ENCODE measurements around the gene OLFML1. TPM values are rescaled to one million over a fixed set of nuclear protein-coding genes. Genes with fewer than 3 reads are reported as not detected.

OLFML1 gene
- total and polyA plus RNA-seq, 2 of the 13 experiments (the other 11 are each of a cell fraction or from before 2014, with no cell fraction given) = 0.89 to 0.90 TPM

DNA sequence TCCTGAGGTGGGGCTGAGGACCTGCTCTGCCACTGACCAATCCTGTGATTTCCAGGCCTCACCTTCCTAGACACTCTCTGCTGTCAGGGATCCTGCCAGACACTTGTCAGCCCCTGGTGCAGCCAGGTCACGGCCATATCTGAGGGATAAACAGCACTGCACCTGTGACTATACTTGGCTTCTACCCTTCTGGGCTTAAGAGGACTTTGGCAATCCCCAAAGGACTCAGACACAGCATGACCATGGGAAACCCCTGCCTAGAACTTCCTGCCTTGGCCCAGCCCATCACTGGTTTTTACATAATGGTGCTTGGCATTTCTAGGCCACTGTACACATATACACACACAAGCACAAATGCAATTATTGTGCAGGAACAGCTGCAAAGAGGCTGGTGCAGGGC, 11.6 kb upstream of the OLFML1 start (continued):
- TF ChIP-seq NR1H2 (CRISPR knock-in tag; IDR thresholded peaks at IDR 0.05; ENCODE audit: borderline replicate concordance, low read depth) (no peak), MEIS2 (CRISPR knock-in tag; IDR thresholded peaks at IDR 0.05) (no peak)

DNA sequence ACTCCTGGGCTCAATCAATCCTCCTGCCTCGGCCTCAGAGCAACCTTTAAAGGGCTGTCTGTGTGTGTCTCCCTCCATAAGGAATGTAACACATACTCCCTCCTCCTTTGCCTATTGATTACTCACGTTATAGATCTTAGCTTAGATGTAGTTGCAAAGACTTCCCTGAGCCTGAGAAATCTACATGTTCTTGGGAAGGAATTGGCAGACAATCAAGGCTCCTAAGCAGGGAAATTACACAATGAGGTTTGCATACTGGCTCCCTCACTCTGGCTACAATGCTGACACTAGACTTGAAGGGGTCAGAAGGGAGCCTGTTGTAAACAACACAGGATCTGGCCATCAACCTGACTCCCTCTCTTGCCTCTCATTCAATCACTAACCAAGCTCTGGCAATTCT, 5.2 kb upstream of the OLFML1 start:
- ATAC-seq (no peak), DNase-seq (ENCODE audit: low spot score) (no peak), FAIRE-seq (no peak)
- intact Hi-C loops (cut with micrococcal nuclease; ENCODE audit: unreplicated experiment) = no loop called here
- 10% methylated on average over 2 of the region's 2 CpGs for WGBS (ENCODE audit: low lambda C conversion rate)
- Histone ChIP-seq H3K79me2 (ENCODE audit: insufficient read depth, low read length) (no peaks in the 10 kb centered on the region), H3K9me3 (ENCODE audit: low read length) (no peaks in the 10 kb centered on the region), H3K27me3 (ENCODE audit: control insufficient read depth in 1 of 2, insufficient read depth in 2 of 2, low read length in 2 of 2) (peaks cover 1 to 16% of the 10 kb centered on the region in 2 experiments; a peak in 1 of 5 replicates), H3K4me3 (replicated peaks in 1 of 3; ENCODE audit: insufficient read depth in 1 of 3, low read depth in 2 of 3, low read length in 3 of 3) (no peak overlapping the region), H4K20me1 (ENCODE audit: insufficient read depth, low read length) (no peaks in the 10 kb centered on the region), H3K27ac (ENCODE audit: extremely low read length, insufficient read depth, low read length) (no peak overlapping the region), H2AFZ (ENCODE audit: low read length) (no peak overlapping the region), H3K4me1 (ENCODE audit: insufficient read depth, low read length) (0 out of 2 replicates have a peak, but pooled peaks cover 1% of the 10 kb centered on the region), H3K9ac (ENCODE audit: insufficient read depth, low read depth, low read length) (no peak overlapping the region), H3K36me3 (replicated peaks in 1 of 2; ENCODE audit: control insufficient read depth in 1 of 2, insufficient read depth in 2 of 2, low read length in 2 of 2) (no peaks in the 10 kb centered on the region), H3K4me2 (ENCODE audit: low read depth, low read length) (no peak overlapping the region)
- CTCF ChIA-PET (ENCODE audit: low intra/inter-chr PET ratio, low total read pairs) = no interaction called here
- BruUV-seq (replicated peaks) = no TSS peak
- POLR2A ChIA-PET = no interaction called here
- in situ Hi-C loops (cut with HindIII; ENCODE audit: extremely low pct_ligation_motif_present, low pct_unique_long_range_greater_than_20kb) = no loop called here
- TF ChIP-seq ZNF501 (CRISPR knock-in tag; IDR thresholded peaks at IDR 0.05) (no peak), ZNF317 (CRISPR knock-in tag; IDR thresholded peaks at IDR 0.05) (no peak), RFX5 (IDR thresholded peaks at IDR 0.05; ENCODE audit: low read depth, low read length) (no peak), ATAD3A (CRISPR knock-in tag; IDR thresholded peaks at IDR 0.05) (no peak), ZNF577 (CRISPR knock-in tag; IDR thresholded peaks at IDR 0.05; ENCODE audit: borderline replicate concordance, low read depth) (no peak), KMT2A (CRISPR knock-in tag; IDR thresholded peaks at IDR 0.05) (no peak), ZNF496 (CRISPR knock-in tag; IDR thresholded peaks at IDR 0.05; ENCODE audit: insufficient replicate concordance) (no peak), ZNF432 (CRISPR knock-in tag; IDR thresholded peaks at IDR 0.05; ENCODE audit: borderline replicate concordance) (no peak), POLR2AphosphoS5 (IDR thresholded peaks at IDR 0.05; ENCODE audit: low read depth, low read length) (no peak), ARNTL (CRISPR knock-in tag; IDR thresholded peaks at IDR 0.05) (no peak), MTA3 (CRISPR knock-in tag; IDR thresholded peaks at IDR 0.05) (no peak)
- TF ChIP-seq, protein P1, sequence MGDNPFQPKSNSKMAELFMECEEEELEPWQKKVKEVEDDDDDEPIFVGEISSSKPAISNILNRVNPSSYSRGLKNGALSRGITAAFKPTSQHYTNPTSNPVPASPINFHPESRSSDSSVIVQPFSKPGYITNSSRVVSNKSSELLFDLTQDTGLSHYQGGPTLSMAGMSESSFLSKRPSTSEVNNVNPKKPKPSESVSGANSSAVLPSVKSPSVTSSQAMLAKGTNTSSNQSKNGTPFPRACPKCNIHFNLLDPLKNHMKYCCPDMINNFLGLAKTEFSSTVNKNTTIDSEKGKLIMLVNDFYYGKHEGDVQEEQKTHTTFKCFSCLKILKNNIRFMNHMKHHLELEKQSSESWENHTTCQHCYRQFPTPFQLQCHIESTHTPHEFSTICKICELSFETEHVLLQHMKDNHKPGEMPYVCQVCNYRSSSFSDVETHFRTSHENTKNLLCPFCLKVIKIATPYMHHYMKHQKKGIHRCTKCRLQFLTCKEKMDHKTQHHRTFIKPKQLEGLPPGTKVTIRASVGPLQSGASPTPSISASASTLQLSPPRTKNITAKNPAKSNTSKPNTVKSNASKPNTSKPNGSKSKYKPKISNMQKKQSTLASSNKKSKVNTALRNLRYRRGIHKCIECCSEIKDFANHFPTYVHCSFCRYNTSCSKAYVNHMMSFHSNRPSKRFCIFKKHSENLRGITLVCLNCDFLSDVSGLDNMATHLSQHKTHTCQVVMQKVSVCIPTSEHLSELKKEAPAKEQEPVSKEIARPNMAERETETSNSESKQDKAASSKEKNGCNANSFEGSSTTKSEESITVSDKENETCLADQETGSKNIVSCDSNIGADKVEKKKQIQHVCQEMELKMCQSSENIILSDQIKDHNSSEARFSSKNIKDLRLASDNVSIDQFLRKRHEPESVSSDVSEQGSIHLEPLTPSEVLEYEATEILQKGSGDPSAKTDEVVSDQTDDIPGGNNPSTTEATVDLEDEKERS (CRISPR knock-in tag; IDR thresholded peaks at IDR 0.05) = no peak
- TF ChIP-seq, protein P2, sequence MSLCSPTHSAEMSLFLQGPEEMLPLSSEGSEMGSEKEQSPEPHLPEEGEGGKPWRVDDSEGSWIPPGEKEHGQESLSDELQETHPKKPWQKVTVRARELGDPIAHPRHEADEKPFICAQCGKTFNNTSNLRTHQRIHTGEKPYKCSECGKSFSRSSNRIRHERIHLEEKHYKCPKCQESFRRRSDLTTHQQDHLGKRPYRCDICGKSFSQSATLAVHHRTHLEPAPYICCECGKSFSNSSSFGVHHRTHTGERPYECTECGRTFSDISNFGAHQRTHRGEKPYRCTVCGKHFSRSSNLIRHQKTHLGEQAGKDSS (CRISPR knock-in tag; IDR thresholded peaks at IDR 0.05; ENCODE audit: borderline replicate concordance, low read depth) = no peak
- TF ChIP-seq, protein P3, sequence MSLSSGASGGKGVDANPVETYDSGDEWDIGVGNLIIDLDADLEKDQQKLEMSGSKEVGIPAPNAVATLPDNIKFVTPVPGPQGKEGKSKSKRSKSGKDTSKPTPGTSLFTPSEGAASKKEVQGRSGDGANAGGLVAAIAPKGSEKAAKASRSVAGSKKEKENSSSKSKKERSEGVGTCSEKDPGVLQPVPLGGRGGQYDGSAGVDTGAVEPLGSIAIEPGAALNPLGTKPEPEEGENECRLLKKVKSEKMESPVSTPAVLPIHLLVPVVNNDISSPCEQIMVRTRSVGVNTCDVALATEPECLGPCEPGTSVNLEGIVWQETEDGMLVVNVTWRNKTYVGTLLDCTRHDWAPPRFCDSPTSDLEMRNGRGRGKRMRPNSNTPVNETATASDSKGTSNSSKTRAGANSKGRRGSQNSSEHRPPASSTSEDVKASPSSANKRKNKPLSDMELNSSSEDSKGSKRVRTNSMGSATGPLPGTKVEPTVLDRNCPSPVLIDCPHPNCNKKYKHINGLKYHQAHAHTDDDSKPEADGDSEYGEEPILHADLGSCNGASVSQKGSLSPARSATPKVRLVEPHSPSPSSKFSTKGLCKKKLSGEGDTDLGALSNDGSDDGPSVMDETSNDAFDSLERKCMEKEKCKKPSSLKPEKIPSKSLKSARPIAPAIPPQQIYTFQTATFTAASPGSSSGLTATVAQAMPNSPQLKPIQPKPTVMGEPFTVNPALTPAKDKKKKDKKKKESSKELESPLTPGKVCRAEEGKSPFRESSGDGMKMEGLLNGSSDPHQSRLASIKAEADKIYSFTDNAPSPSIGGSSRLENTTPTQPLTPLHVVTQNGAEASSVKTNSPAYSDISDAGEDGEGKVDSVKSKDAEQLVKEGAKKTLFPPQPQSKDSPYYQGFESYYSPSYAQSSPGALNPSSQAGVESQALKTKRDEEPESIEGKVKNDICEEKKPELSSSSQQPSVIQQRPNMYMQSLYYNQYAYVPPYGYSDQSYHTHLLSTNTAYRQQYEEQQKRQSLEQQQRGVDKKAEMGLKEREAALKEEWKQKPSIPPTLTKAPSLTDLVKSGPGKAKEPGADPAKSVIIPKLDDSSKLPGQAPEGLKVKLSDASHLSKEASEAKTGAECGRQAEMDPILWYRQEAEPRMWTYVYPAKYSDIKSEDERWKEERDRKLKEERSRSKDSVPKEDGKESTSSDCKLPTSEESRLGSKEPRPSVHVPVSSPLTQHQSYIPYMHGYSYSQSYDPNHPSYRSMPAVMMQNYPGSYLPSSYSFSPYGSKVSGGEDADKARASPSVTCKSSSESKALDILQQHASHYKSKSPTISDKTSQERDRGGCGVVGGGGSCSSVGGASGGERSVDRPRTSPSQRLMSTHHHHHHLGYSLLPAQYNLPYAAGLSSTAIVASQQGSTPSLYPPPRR (CRISPR knock-in tag; IDR thresholded peaks at IDR 0.05; ENCODE audit: borderline replicate concordance) = no peak

Data from HepG2 (cell line).